SK-N-SH (cell line): ENCODE data around the gene ASIC4. TPM values are rescaled to one million over a fixed set of nuclear protein-coding genes. Genes with fewer than 3 reads are reported as not detected.

ENCODE experiments used
- CTCF ChIA-PET: fragments of 300-600, 350-600 bp; formaldehyde crosslinking; extraction: SDS; loops from one replicate; lab custom pipeline; 2021; lab: Yijun Ruan, JAX
- POLR2A ChIA-PET: fragments of 350-600 bp; sonication (Branson Sonifier 250); formaldehyde crosslinking; extraction: SDS; loops from one replicate; lab custom pipeline; 2020; ENCODE audit warnings: antibody characterized with exemption, inconsistent platforms; lab: Yijun Ruan, JAX
- DNase-seq: peaks from one replicate; pipeline ENCODE4 v3.0.0; 2012
- H2AFZ ChIP-seq: fragments of 200-600 bp; sonication (generic); 2 replicates; pipeline ENCODE4 v1.8.1; 2016; ENCODE audit warnings: antibody characterized with exemption, mild to moderate bottlenecking, low read depth
- H3F3A ChIP-seq: fragments of 200-600 bp; sonication (generic); replicated peaks from 2 replicates; pipeline ENCODE3; 2016; ENCODE audit warnings: antibody characterized with exemption, mild to moderate bottlenecking; ENCODE audit not compliant: insufficient read depth
- H3K27ac ChIP-seq, 2 experiments: fragments of 200-500 bp in 1 of 2; fragments of 200-600 bp in 1 of 2; sonication (Bioruptor generic) in 1 of 2; sonication (generic), shearing (Covaris generic) in 1 of 2; 2 replicates each; pipeline versions ENCODE4 v1.5.1 to v1.6.1; 2014 to 2016; ENCODE audit warnings: low read depth in 2 of 2, inconsistent platforms in 1 of 2, low read length in 1 of 2, mild to moderate bottlenecking in 1 of 2, mixed read lengths in 1 of 2
- H3K27me3 ChIP-seq: fragments of 200-600 bp; sonication (generic), shearing (Covaris generic); 2 replicates; pipeline ENCODE4 v1.6.1; 2016; ENCODE audit warnings: mixed run types; ENCODE audit not compliant: insufficient read depth
- H3K36me3 ChIP-seq, 2 experiments: fragments of 200-500 bp in 1 of 2; fragments of 200-600 bp in 1 of 2; sonication (Bioruptor generic) in 1 of 2; sonication (generic) in 1 of 2; replicated peaks in 1 of 2; 2 replicates each; pipeline versions ENCODE3 to v1.5.1; 2014 to 2016; ENCODE audit warnings: low read length in 1 of 2, mild to moderate bottlenecking in 1 of 2; ENCODE audit not compliant: insufficient read depth in 2 of 2, control insufficient read depth in 1 of 2
- H3K4me1 ChIP-seq, 2 experiments: fragments of 200-500 bp in 1 of 2; fragments of 200-600 bp in 1 of 2; sonication (Bioruptor generic) in 1 of 2; sonication (generic), shearing (Covaris generic) in 1 of 2; 2 replicates each; pipeline versions ENCODE4 v1.5.1 to v1.6.1; 2014 to 2016; ENCODE audit warnings: low read depth in 1 of 2, low read length in 1 of 2, mixed run types in 1 of 2; ENCODE audit not compliant: insufficient read depth in 2 of 2, control insufficient read depth in 1 of 2
- H3K4me2 ChIP-seq: fragments of 200-600 bp; sonication (generic), shearing (Covaris generic); 2 replicates; pipeline ENCODE4 v1.6.1; 2017; ENCODE audit warnings: mixed run types
- H3K4me3 ChIP-seq, 2 experiments: fragments of 200-500 bp in 1 of 2; fragments of 200-600 bp in 1 of 2; sonication (Bioruptor generic) in 1 of 2; sonication (generic), shearing (Covaris generic) in 1 of 2; 2 replicates each; pipeline versions ENCODE4 v1.5.1 to v1.8.1; 2014 to 2016; ENCODE audit warnings: low read depth in 2 of 2, inconsistent platforms in 1 of 2, low read length in 1 of 2, mild to moderate bottlenecking in 1 of 2, mixed read lengths in 1 of 2, moderate library complexity in 1 of 2
- H3K79me2 ChIP-seq: fragments of 200-600 bp; sonication (generic); 2 replicates; pipeline ENCODE4 v1.8.1; 2017; ENCODE audit warnings: mild to moderate bottlenecking; ENCODE audit not compliant: insufficient read depth
- H3K9ac ChIP-seq: fragments of 200-600 bp; sonication (generic); 2 replicates; pipeline ENCODE4 v1.6.1; 2017; ENCODE audit warnings: mixed run types
- H3K9me2 ChIP-seq: fragments of 200-600 bp; sonication (generic); 2 replicates; pipeline ENCODE4 v1.6.1; 2017; ENCODE audit warnings: mixed run types
- H3K9me3 ChIP-seq: fragments of 200-600 bp; sonication (generic); 2 replicates; pipeline ENCODE4 v1.6.1; 2017; ENCODE audit warnings: mixed run types, mild to moderate bottlenecking, moderate library complexity
- H4K20me1 ChIP-seq: fragments of 200-600 bp; sonication (generic); 2 replicates; pipeline ENCODE4 v1.6.1; 2017; ENCODE audit warnings: mild to moderate bottlenecking, mixed run types; ENCODE audit not compliant: insufficient read depth
- CTCF ChIP-seq: fragments of 200-600 bp; sonication (generic); IDR thresholded peaks from 2 replicates; pipeline ENCODE4 v1.6.1; 2017; ENCODE audit warnings: antibody characterized with exemption, mild to moderate bottlenecking, moderate library complexity
- ELF1 ChIP-seq: IDR thresholded peaks from 2 replicates; pipeline ENCODE4 v1.4.0; 2012
- EP300 ChIP-seq, 2 experiments: IDR thresholded peaks; 2 replicates each; pipeline versions ENCODE4 v1.4.0 to v1.6.1; 2012; ENCODE audit warnings: borderline replicate concordance in 1 of 2, low read depth in 1 of 2, low read length in 1 of 2
- EZH2phosphoT487 ChIP-seq: fragments of 200-600 bp; sonication (generic); IDR thresholded peaks from 2 replicates; pipeline ENCODE4 v1.6.1; 2017; ENCODE audit warnings: low read depth, mixed run types, mild to moderate bottlenecking, antibody characterized with exemption, moderate library complexity, borderline replicate concordance
- FOSL2 ChIP-seq: IDR thresholded peaks from 2 replicates; pipeline ENCODE4 v1.4.0; 2012; ENCODE audit warnings: low read depth, mild to moderate bottlenecking, moderate library complexity, borderline replicate concordance
- FOXJ3 ChIP-seq: sonication (generic); formaldehyde crosslinking; IDR thresholded peaks from 2 replicates; pipeline ENCODE4 v1.5.1; 2020; ENCODE audit warnings: mild to moderate bottlenecking, missing genetic modification reagents
- FOXM1 ChIP-seq: IDR thresholded peaks from 2 replicates; pipeline ENCODE4 v1.4.0; 2012; ENCODE audit warnings: low read depth, mild to moderate bottlenecking
- GABPA ChIP-seq: IDR thresholded peaks from 2 replicates; pipeline ENCODE4 v1.4.0; 2012; ENCODE audit warnings: low read depth, mild to moderate bottlenecking
- GATA2 ChIP-seq: sonication (generic); formaldehyde crosslinking; IDR thresholded peaks from 2 replicates; pipeline ENCODE4 v1.5.0; 2020; ENCODE audit warnings: mild to moderate bottlenecking, missing genetic modification reagents
- JUND ChIP-seq: IDR thresholded peaks from 2 replicates; pipeline ENCODE4 v1.4.0; 2012
- MEF2A ChIP-seq: IDR thresholded peaks from 2 replicates; pipeline ENCODE4 v1.4.0; 2012; ENCODE audit warnings: low read depth, borderline replicate concordance
- MXI1 ChIP-seq: IDR thresholded peaks from 2 replicates; pipeline ENCODE4 v1.6.1; 2012; ENCODE audit warnings: mild to moderate bottlenecking, low read depth, low read length, improper control_type of control experiment
- NFIC ChIP-seq: IDR thresholded peaks from 2 replicates; pipeline ENCODE4 v1.4.0; 2012; ENCODE audit warnings: borderline replicate concordance
- RAD21 ChIP-seq: IDR thresholded peaks from 2 replicates; pipeline ENCODE4 v1.6.1; 2012; ENCODE audit warnings: mild to moderate bottlenecking, low read length
- RCOR1 ChIP-seq: fragments of 150-350 bp; IDR thresholded peaks from 2 replicates; pipeline ENCODE4 v1.6.1; 2017; ENCODE audit warnings: antibody characterized with exemption, low read length
- REST ChIP-seq: IDR thresholded peaks from 2 replicates; pipeline ENCODE4 v1.6.1; 2012; ENCODE audit warnings: mild to moderate bottlenecking, low read depth, low read length, moderate library complexity
- RFX5 ChIP-seq: IDR thresholded peaks from 2 replicates; pipeline ENCODE4 v1.6.1; 2012; ENCODE audit warnings: mild to moderate bottlenecking, improper control_type of control experiment, low read length
- RXRA ChIP-seq: IDR thresholded peaks from 2 replicates; pipeline ENCODE4 v1.4.0; 2012; ENCODE audit warnings: low read depth, mild to moderate bottlenecking, borderline replicate concordance
- SIN3A ChIP-seq: IDR thresholded peaks from 2 replicates; pipeline ENCODE4 v1.6.1; 2012; ENCODE audit warnings: low read depth, mild to moderate bottlenecking, low read length, moderate library complexity, borderline replicate concordance
- SMC3 ChIP-seq: IDR thresholded peaks from 2 replicates; pipeline ENCODE4 v1.6.1; 2012; ENCODE audit warnings: low read depth, low read length, improper control_type of control experiment
- TAF1 ChIP-seq: IDR thresholded peaks from 2 replicates; pipeline ENCODE4 v1.6.1; 2012; ENCODE audit warnings: low read depth, mild to moderate bottlenecking, low read length, moderate library complexity, borderline replicate concordance
- TEAD4 ChIP-seq: IDR thresholded peaks from 2 replicates; pipeline ENCODE4 v1.4.0; 2012; ENCODE audit warnings: mild to moderate bottlenecking, borderline replicate concordance; ENCODE audit not compliant: insufficient read depth
- WGBS: methylation state at CpG from one replicate; pipeline ENCODE4 v1.1.6; 2017; ENCODE audit warnings: low lambda C conversion rate; 5-methylcytosine and 5-hydroxymethylcytosine counted together
- polyA plus RNA-seq, 3 experiments: library from polyadenylated mRNA; depleted of rRNA; stranded (reverse); fragments of >200 nt; gene quantifications; 2 replicates each; pipeline ENCODE4 v1.2.3, GENCODE V29; 2012
- TF ChIP-seq, protein P1 (sequence below): IDR thresholded peaks from 2 replicates; pipeline ENCODE4; 2012
- TF ChIP-seq, protein P2 (sequence below): fragments of 150-350 bp; IDR thresholded peaks from 2 replicates; pipeline ENCODE4 v1.6.1; 2016; ENCODE audit warnings: mild to moderate bottlenecking, low read depth, low read length

The ASIC4 gene
- polyA plus RNA-seq, 1 of the 3 experiments (the other 2 are of a cell fraction), result 0.05 TPM

GRCh38 chr2:219475697-219476651, 38.3 kb upstream of the ASIC4 start:
- ChIA-PET POLR2A (interaction anchor here (0.8 to 1.9 kb wide), 6 partner anchors 15 to 54 kb away, joined by 3 to 8 read pairs (median 3); no protein-coding TSS in a partner anchor), CTCF (interaction anchor here (0.6 to 56.4 kb wide), 28 partner anchors 8 to 213 kb away, joined by 3 to 2824 read pairs (median 6); partner anchors contain the start of genes ASIC4, CHPF, GMPPA and SPEG)
- Histone ChIP-seq H3K4me2 (no peak overlapping the region), H3K36me3 (peaks cover 21 to 51% of the 10 kb centered on the region in 2 experiments), H3K9me2 (no peaks in the 10 kb centered on the region), H3K79me2 (no peaks in the 10 kb centered on the region), H3F3A (peaks cover 6% of the 10 kb centered on the region), H3K27ac (peak overlapping the region; percentile 36 to 74; a peak in 3 of 4 replicates), H3K4me1 (peaks cover 0 to 42% of the 10 kb centered on the region in 2 experiments; a peak in 1 of 4 replicates), H3K4me3 (no peak overlapping the region), H4K20me1 (no peaks in the 10 kb centered on the region), H3K9me3 (no peaks in the 10 kb centered on the region), H3K9ac (no peak overlapping the region), H2AFZ (no peak overlapping the region), H3K27me3 (no peaks in the 10 kb centered on the region)
- peak; percentile 94 for DNase-seq
- 30% methylated on average over 8 of the region's 14 CpGs for WGBS
- TF ChIP-seq, protein P1, sequence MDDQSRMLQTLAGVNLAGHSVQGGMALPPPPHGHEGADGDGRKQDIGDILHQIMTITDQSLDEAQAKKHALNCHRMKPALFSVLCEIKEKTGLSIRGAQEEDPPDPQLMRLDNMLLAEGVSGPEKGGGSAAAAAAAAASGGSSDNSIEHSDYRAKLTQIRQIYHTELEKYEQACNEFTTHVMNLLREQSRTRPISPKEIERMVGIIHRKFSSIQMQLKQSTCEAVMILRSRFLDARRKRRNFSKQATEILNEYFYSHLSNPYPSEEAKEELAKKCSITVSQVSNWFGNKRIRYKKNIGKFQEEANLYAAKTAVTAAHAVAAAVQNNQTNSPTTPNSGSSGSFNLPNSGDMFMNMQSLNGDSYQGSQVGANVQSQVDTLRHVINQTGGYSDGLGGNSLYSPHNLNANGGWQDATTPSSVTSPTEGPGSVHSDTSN, result no peak
- peak; percentile 87 for TF ChIP-seq SMC3
- TF ChIP-seq FOSL2, result no peak
- peak; percentile 95 for TF ChIP-seq CTCF
- TF ChIP-seq EZH2phosphoT487, result no peak
- TF ChIP-seq GABPA, result no peak
- TF ChIP-seq RCOR1, result 0 out of 2 replicates have a peak, but pooled peaks have one; percentile 45
- no peak; a peak in 1 of 4 replicates for TF ChIP-seq EP300 (IDR thresholded peaks at IDR 0.05; ENCODE audit: borderline replicate concordance in 1 of 2, low read depth in 1 of 2, low read length in 1 of 2)
- no peak for TF ChIP-seq RXRA
- no peak for TF ChIP-seq MEF2A
- TF ChIP-seq JUND, result no peak
- no peak for TF ChIP-seq MXI1
- no peak for TF ChIP-seq TAF1
- TF ChIP-seq FOXJ3 (CRISPR knock-in tag), result no peak
- TF ChIP-seq, protein P2, sequence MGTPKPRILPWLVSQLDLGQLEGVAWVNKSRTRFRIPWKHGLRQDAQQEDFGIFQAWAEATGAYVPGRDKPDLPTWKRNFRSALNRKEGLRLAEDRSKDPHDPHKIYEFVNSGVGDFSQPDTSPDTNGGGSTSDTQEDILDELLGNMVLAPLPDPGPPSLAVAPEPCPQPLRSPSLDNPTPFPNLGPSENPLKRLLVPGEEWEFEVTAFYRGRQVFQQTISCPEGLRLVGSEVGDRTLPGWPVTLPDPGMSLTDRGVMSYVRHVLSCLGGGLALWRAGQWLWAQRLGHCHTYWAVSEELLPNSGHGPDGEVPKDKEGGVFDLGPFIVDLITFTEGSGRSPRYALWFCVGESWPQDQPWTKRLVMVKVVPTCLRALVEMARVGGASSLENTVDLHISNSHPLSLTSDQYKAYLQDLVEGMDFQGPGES, result no peak
- no peak for TF ChIP-seq ELF1
- TF ChIP-seq FOXM1, result no peak
- no peak for TF ChIP-seq GATA2 (CRISPR knock-in tag)
- no peak for TF ChIP-seq NFIC
- TF ChIP-seq RFX5, result no peak
- peak; percentile 91 for TF ChIP-seq RAD21
- no peak for TF ChIP-seq TEAD4
- TF ChIP-seq REST, result no peak
- no peak for TF ChIP-seq SIN3A
